AG04449 (cell line): Measurements from ENCODE around the gene ISG20.
"Not testable (repeated sequence)": the region's sequence is repeated elsewhere in the genome, so short reads cannot be mapped to it uniquely, and the experiment has no call there.

Experiments used
- CTCF ChIA-PET: fragments of 350-600 bp; formaldehyde crosslinking; extraction: SDS; loops from one replicate; lab custom pipeline; 2021; ENCODE audit warnings: antibody characterized with exemption; lab: Yijun Ruan, JAX
- POLR2A ChIA-PET: fragments of 400-600, 350-600 bp; formaldehyde crosslinking; extraction: SDS; loops from one replicate; lab custom pipeline; 2020; ENCODE audit warnings: antibody characterized with exemption, inconsistent platforms; lab: Yijun Ruan, JAX
- DNase-seq: peaks from one replicate; pipeline ENCODE4 v3.0.0-alpha.2; 2010; ENCODE audit warnings: low read depth, low spot score
- H3K4me3 ChIP-seq: 2 replicates; pipeline ENCODE4 v1.5.1; 2011; ENCODE audit warnings: low read depth, mild to moderate bottlenecking, control low read depth, low read length
- CTCF ChIP-seq: IDR thresholded peaks from one replicate; pipeline ENCODE4 v1.5.1; 2011; ENCODE audit warnings: mild to moderate bottlenecking, moderate library complexity, low read length, control low read depth, inconsistent platforms; ENCODE audit not compliant: insufficient read depth; ENCODE audit errors: missing control alignments

ISG20 gene

GRCh38 chr15:88630141-88630721 is 8.6 kb upstream of the ISG20 start:
- no peak for DNase-seq
- ChIA-PET CTCF (interaction anchor here (1.7 kb wide), 1 partner anchor 9 kb away, joined by 5 read pairs; the partner anchor contains the start of gene AEN), POLR2A (no interaction called here)
- no peak for TF ChIP-seq CTCF
- H3K4me3 ChIP-seq: no peak overlapping the region

GRCh38 chr15:88630798-88631463 is 7.9 kb upstream of the ISG20 start:
- ChIA-PET CTCF (interaction anchor here (1.6 to 1.7 kb wide), 2 partner anchors 9 to 274 kb away, joined by 4 to 5 read pairs; partner anchors contain the start of gene AEN), POLR2A (no interaction called here)
- DNase-seq: no peak
- no peak overlapping the region for H3K4me3 ChIP-seq
- TF ChIP-seq CTCF: no peak

- H3K4me3 ChIP-seq: no peak overlapping the region
- DNase-seq: no peak
- CTCF ChIA-PET: interaction anchor here (0.7 to 1.7 kb wide), 4 partner anchors 10 to 273 kb away, joined by 3 to 5 read pairs (median 4); partner anchors contain the start of gene AEN
- POLR2A ChIA-PET: no interaction called here
- TF ChIP-seq CTCF: no peak
These were observed 7.3 kb upstream of the ISG20 start for GRCh38 chr15:88631464-88632028.

- POLR2A ChIA-PET, H3K4me3 ChIP-seq, DNase-seq: not testable (repeated sequence)
- CTCF ChIA-PET: interaction anchor here (1.3 to 4.6 kb wide), 2 partner anchors 9 to 202 kb away, joined by 5 to 27 read pairs; no protein-coding TSS in a partner anchor
These were observed 6.0 kb upstream of the ISG20 start for GRCh38 chr15:88632797-88633196.

- POLR2A ChIA-PET: no interaction called here
- CTCF ChIA-PET: interaction anchor here (4.6 kb wide), 1 partner anchor 10 kb away, joined by 27 read pairs; no protein-coding TSS in a partner anchor
These were observed 4.4 kb upstream of the ISG20 start for GRCh38 chr15:88634449-88634848.

GRCh38 chr15:88635318-88635717 is 3.5 kb upstream of the ISG20 start:
- no peak for TF ChIP-seq CTCF
- POLR2A ChIA-PET: no interaction called here
- CTCF ChIA-PET: interaction anchor here (0.7 to 4.6 kb wide), 4 partner anchors 11 to 158 kb away, joined by 3 to 27 read pairs (median 3); no protein-coding TSS in a partner anchor

More at GRCh38 chr15:88634449-88634848, 4.4 kb upstream of the ISG20 start:
- H3K4me3 ChIP-seq: no peak overlapping the region
- no peak for DNase-seq
- TF ChIP-seq CTCF: no peak

More at GRCh38 chr15:88635318-88635717, 3.5 kb upstream of the ISG20 start:
- H3K4me3 ChIP-seq: no peak overlapping the region
- no peak for DNase-seq
